Neutrophil (primary cell): ENCODE results near the gene KCNJ12.
"Not testable (repeated sequence)": the region's sequence is repeated elsewhere in the genome, so short reads cannot be mapped to it uniquely, and the experiment has no call there.

Experiments
- H3K27ac ChIP-seq: fragments of 200-600 bp; sonication (generic); 2 replicates; pipeline ENCODE4 v1.5.1; 2016; ENCODE audit warnings: mild to moderate bottlenecking, moderate library complexity
- H3K27me3 ChIP-seq: fragments of 200-600 bp; sonication (generic); 2 replicates; pipeline ENCODE4 v1.6.0; 2016; ENCODE audit warnings: mild to moderate bottlenecking
- H3K36me3 ChIP-seq: fragments of 200-600 bp; sonication (generic); 2 replicates; pipeline ENCODE4 v1.5.1; 2017
- H3K4me1 ChIP-seq, 2 experiments: fragments of 200-600 bp in 1 of 2; sonication (generic) in 1 of 2; 1 replicate in 1 of 2; 2 replicates in 1 of 2; pipeline versions ENCODE4 v1.5.1 to v1.6.1; 2013 to 2016; ENCODE audit warnings: low read depth in 1 of 2, low read length in 1 of 2, mild to moderate bottlenecking in 1 of 2, moderate library complexity in 1 of 2; ENCODE audit not compliant: control insufficient read depth in 1 of 2, insufficient read depth in 1 of 2
- H3K4me3 ChIP-seq, 2 experiments: fragments of 200-600 bp in 1 of 2; sonication (generic) in 1 of 2; 1 replicate in 1 of 2; 2 replicates in 1 of 2; pipeline ENCODE4 v1.5.1; 2013 to 2016; ENCODE audit warnings: low read depth in 1 of 2, low read length in 1 of 2, mild to moderate bottlenecking in 1 of 2, moderate library complexity in 1 of 2
- H3K9me3 ChIP-seq: fragments of 200-600 bp; sonication (generic); 2 replicates; pipeline ENCODE4 v1.5.1; 2016
- TF ChIP-seq, protein P1 (sequence below): fragments of 200-600 bp; sonication (generic); IDR thresholded peaks from 2 replicates; pipeline ENCODE4 v1.5.1; 2016; ENCODE audit warnings: antibody characterized with exemption

The KCNJ12 gene

DNA sequence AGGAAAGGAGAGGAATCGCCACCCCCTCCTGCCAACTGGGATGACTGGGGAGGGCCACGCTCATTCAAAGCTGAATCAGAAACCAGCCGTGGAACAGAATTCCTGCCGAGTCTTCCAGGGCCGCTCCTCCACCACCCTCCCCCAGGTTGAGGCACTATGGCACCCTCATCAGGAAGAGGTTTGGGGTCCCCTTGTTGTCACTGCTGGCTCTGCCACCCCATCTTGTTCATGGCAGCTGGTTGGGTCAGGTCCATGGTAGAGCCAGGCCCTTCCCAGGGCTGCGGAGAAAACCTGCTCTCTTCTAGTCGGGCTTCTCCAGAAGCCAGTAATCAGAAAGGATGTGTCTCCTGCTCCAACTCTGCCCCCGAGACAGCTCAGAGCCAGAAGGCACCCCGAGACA, 41.8 kb downstream of the KCNJ12 start:
- H3K27ac ChIP-seq: no peak overlapping the region
- no peaks in the 10 kb centered on the region for H3K27me3 ChIP-seq
- H3K9me3 ChIP-seq: no peaks in the 10 kb centered on the region
- TF ChIP-seq, protein P1, sequence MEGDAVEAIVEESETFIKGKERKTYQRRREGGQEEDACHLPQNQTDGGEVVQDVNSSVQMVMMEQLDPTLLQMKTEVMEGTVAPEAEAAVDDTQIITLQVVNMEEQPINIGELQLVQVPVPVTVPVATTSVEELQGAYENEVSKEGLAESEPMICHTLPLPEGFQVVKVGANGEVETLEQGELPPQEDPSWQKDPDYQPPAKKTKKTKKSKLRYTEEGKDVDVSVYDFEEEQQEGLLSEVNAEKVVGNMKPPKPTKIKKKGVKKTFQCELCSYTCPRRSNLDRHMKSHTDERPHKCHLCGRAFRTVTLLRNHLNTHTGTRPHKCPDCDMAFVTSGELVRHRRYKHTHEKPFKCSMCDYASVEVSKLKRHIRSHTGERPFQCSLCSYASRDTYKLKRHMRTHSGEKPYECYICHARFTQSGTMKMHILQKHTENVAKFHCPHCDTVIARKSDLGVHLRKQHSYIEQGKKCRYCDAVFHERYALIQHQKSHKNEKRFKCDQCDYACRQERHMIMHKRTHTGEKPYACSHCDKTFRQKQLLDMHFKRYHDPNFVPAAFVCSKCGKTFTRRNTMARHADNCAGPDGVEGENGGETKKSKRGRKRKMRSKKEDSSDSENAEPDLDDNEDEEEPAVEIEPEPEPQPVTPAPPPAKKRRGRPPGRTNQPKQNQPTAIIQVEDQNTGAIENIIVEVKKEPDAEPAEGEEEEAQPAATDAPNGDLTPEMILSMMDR: no peak
- H3K36me3 ChIP-seq: no peaks in the 10 kb centered on the region
- H3K4me3 ChIP-seq: no peak overlapping the region
- no peaks in the 10 kb centered on the region for H3K4me1 ChIP-seq

DNA sequence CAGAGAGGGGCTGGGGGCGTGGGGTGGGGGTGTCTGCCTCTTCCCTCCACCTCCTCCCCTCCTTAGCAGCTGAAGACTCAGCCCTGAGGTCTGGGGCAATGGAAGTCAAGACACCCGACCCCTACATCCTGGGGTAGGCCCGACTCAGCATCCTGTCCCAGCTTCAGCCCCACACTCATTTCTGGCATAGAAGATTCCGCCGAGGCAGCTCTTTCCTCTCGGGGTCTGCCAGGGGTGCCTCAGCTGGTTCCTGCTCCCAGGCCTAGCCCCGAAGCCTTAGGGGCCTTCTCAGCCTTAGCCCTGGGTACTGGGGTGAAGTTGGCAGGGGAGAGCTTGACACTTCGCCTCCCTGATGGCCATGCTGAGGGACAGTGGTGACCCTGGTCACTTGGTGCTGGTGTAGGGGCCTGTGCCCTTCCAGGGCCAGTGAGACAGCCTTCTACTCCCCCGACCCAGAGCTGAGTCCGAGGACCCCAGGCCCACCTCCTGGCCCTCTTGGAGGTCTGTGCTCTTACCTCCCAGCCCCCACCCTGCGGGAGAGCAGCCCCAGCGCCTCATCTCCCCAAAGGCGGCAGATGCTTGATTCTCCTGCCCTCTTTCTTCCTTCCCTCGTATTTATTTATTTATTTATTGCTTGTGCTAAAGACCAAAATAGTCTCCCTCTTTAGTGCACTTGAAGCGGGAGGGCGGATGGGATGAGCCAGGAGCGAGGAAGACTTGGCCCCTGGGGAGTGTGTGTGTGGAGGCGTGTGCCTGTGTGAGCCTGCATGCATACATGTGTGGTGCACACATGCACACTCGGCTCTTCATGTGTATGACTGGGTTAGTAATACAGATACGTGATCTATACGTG, 42.5 kb downstream of the KCNJ12 start:
- Histone ChIP-seq H3K4me3 (no peak overlapping the region), H3K27ac (no peak overlapping the region), H3K9me3 (no peaks in the 10 kb centered on the region), H3K36me3 (no peaks in the 10 kb centered on the region), H3K4me1 (no peaks in the 10 kb centered on the region), H3K27me3 (no peaks in the 10 kb centered on the region)
- TF ChIP-seq, protein P1: no peak

DNA sequence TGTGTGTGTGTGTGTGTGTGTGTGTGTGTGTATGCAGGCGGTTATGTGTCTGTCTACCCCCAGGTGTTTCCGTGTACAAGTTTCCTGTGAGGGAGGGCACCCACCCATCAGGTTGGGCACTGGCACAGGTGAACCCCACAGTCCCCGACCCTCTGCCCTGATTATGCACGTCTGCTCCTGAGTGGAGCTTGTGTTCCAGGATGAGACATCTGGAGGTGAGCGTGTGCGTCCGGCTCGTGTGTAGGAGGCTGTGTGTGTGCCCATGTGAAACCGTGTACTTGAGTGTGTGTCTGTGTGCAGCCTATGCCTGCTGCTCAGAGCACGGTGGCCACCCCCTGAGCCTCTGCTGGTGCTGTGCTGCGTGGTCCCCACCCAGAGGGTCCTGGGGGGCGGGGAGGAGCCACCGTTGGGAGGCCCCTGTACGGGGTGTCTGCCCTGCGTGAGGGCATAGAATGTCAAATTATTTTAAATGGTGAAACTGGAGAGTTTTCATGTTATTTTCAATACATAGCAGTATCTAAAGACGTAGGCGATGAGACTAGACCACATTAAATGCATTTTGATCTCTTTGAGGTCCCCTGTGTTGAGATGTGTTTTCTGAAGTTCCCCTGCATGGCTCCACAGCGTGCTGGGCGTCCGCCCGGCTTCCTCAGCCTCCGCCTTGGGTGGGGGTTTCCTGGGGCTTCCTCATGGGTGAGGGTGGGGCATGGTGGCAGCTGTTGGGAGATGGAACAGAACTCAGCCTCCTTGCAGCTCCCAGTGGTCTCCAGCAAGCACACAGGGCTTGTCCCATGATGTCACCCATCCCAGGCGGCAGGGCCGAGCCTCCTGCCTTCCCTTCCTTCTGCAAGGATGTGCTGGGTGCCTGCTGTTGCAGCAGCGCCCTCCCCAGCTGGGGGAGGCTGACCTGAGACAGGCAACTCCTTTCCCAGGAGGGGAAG, 43.4 kb downstream of the KCNJ12 start:
- H3K9me3 ChIP-seq: no peaks in the 10 kb centered on the region
- H3K4me1 ChIP-seq: no peaks in the 10 kb centered on the region
- no peaks in the 10 kb centered on the region for H3K27me3 ChIP-seq
- H3K36me3 ChIP-seq: no peaks in the 10 kb centered on the region
- no peak overlapping the region for H3K4me3 ChIP-seq
- TF ChIP-seq, protein P1: no peak
- H3K27ac ChIP-seq: no peak overlapping the region

DNA sequence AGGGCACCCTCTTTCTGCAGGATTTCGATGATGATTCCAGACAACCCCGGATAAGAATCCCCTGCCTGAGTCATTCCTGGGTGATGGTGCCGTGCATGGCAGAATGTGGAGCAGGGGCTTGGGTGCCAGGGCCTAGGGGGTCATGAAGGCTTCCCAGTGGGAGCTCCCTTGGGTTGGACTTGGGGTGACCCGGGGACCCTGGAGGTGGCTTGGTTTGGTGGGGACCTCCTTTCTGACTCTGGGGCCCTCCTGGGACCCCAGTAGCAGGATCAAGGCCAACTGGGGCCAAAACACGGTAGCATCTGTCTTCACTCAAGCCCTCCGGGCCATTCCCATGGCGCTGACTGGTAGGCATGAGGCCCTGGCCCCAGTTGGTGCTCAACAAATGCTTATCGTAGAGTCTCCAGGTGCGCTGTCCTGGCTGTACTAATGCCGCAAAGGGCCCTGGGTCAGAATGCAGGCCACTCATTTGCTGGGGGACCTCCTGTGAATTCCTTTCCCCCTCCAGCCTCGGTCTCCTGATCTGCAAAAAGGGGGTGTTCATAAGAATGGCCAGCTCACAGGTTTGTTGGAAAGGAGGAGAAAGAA, 44.4 kb downstream of the KCNJ12 start:
- not testable (repeated sequence) for H3K27ac ChIP-seq, H3K9me3 ChIP-seq, H3K27me3 ChIP-seq, H3K36me3 ChIP-seq, H3K4me3 ChIP-seq, H3K4me1 ChIP-seq

DNA sequence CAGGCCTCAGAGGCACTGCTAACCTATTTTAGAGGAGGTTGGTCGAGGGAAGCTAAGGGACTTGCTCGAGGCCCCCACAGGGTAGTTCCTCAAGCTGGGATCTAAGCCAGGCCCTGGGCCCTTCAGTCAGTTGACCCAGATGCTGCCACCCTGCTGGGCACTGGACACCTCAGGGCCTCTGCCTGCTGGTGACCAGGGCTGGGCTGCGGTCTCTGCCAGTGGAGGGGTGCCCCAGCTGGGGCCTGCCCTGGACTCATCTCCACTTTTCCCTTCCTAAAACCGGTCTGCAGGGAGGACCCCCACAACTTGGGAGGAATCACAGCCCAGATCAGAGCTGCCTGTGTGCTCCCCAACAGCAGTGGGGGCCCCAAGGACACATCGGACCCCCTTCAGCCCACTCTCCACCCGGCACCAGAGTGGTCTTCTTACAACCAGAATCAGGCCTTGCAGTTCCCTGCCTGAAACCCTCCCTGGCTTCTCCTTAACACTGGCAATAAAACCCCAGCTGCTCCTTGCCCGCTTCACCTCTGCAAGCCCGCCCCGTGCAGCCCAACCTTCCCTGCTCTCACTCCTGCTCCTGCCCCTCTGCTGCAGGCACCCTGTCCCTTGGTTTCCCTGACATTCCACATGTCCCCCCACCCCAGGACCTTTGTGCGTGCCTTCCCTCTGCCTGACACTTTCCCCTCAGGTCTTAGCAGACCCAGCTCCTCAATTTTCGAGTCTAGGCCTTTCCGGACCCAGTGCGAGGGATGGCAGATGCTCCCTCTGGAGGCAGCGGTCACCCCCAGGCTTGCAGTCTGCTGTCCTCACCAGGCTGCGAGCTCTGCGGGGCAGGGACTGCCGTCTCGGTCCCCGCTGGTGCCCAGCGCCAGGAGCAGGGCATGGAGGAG, 45.5 kb downstream of the KCNJ12 start:
- not testable (repeated sequence) for H3K9me3 ChIP-seq, H3K4me1 ChIP-seq, H3K27me3 ChIP-seq, H3K27ac ChIP-seq, H3K36me3 ChIP-seq, H3K4me3 ChIP-seq

DNA sequence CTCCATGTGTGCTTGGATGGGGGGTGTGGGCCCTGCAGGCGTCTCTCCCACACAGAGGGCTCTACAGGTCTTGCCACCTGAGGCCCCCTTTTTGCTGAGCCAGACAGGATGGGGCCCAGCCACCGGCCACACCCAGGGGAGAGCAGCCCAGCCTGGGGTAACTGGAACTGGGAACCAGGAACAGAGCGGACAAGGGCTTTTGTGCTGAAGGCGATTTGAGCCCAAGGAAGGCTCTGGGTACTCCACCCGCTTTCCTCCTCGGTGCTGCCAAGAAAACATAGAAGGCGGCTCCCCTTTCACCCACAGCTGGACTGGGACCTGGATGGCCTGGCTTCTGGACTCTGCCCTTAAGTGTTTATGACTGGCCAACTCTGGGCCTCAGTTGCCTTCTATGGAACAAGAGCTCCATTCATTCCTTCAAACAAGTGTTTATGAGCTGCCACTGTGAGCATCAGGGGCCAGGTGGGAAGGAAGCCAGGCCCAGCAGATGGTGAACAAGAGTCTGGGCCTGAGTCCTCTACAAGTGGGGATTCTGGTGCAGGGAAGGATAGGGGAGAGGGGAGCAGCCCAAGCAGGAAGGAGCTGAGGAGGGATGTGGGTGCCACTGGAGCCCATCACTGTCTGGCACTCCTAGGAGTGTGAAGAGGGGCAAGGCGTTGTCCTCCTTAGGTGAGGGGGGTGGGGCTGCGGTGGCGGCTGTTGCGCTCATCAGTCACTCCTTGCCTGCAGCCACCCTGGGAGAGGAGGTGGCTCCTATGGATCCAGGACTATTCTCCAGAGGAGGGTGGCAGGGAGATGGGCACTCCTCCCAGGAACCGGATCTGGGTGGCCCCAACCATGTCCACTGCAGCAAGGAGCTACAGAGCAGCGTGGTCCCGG, 46.4 kb downstream of the KCNJ12 start:
- not testable (repeated sequence) for H3K4me3 ChIP-seq, H3K27ac ChIP-seq, H3K4me1 ChIP-seq, H3K9me3 ChIP-seq, H3K36me3 ChIP-seq, H3K27me3 ChIP-seq

DNA sequence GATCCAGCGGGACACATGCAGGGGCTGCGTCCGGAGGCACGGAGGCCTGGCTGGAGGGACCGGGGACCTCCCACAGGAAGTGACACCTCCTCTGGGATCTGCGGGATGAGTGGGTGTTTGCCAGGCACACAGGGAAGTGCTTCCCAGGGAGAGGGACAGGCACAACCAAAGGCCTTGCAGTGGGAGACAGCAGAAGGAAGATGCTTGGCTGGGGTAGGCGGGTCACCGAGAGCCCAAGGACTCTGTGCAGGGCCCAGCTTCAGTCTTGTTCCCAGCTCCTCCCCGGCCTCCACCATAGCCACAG, 47.0 kb downstream of the KCNJ12 start:
- H3K4me3 ChIP-seq, H3K27ac ChIP-seq, H3K27me3 ChIP-seq, H3K4me1 ChIP-seq, H3K9me3 ChIP-seq, H3K36me3 ChIP-seq: not testable (repeated sequence)

DNA sequence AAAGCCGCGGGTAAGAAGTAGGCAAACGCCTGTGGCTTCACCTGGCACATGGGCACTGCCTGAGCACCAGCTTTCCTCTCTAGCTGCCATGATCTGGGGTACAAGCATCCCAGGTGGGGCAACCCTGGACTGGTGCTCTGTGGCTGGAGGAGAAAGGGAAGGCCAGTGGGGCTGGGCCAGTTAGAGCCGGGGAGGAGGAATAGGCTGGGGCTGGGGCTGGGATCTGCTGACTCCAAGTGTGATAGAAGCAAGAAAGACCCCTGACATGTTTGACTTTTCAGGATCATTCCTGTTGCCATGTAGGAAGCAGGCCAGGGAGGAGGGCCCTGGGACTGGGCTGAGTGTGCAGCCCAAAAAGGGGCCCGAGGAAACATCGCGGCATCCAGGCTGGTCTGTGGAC, 48.5 kb downstream of the KCNJ12 start:
- H3K4me3 ChIP-seq, H3K9me3 ChIP-seq, H3K36me3 ChIP-seq, H3K4me1 ChIP-seq, H3K27me3 ChIP-seq, H3K27ac ChIP-seq: not testable (repeated sequence)
